Mesothelial cell of epicardium (in vitro differentiated cells): Measurements from ENCODE around the gene BAG1. TPM values are rescaled to one million over a fixed set of nuclear protein-coding genes. Genes with fewer than 3 reads are reported as not detected.

ENCODE experiments used
- DNase-seq, 2 experiments: peaks; one replicate each; pipeline ENCODE4 v3.0.0; 2021; ENCODE audit warnings: low spot score in 2 of 2; ENCODE audit not compliant: unreplicated experiment in 2 of 2
- H3K27ac Mint-ChIP-seq: 2 replicates; pipeline ENCODE4 v1.8.0; 2021; ENCODE audit warnings: mixed read lengths
- H3K27me3 Mint-ChIP-seq: 2 replicates; pipeline ENCODE4 v1.8.0; 2021; ENCODE audit warnings: low read depth, mixed read lengths
- H3K36me3 Mint-ChIP-seq: 2 replicates; pipeline ENCODE4 v1.8.0; 2021; ENCODE audit warnings: mixed read lengths
- H3K4me1 Mint-ChIP-seq: 2 replicates; pipeline ENCODE4 v1.8.0; 2021; ENCODE audit warnings: mixed read lengths
- H3K4me3 Mint-ChIP-seq: 2 replicates; pipeline ENCODE4 v1.8.0; 2021; ENCODE audit warnings: mild to moderate bottlenecking, moderate library complexity, mixed read lengths
- H3K9me3 Mint-ChIP-seq: 2 replicates; pipeline ENCODE4 v1.8.0; 2021; ENCODE audit warnings: mixed read lengths
- CTCF ChIP-seq: fragments of 200-600 bp; sonication (generic); IDR thresholded peaks from one replicate; pipeline ENCODE4 v1.5.0; 2021; ENCODE audit warnings: antibody characterized with exemption; ENCODE audit not compliant: unreplicated experiment
- total RNA-seq: library from RNA; stranded (reverse); gene quantifications from 3 replicates; pipeline ENCODE4 v1.2.1, GENCODE V29; 2021

The BAG1 gene
- total RNA-seq, 1 donor from 2014 or later, result 48.0 TPM

GRCh38 chr9:33277484-33277883 is 13.0 kb upstream of the BAG1 start:
- no peak for TF ChIP-seq CTCF
- Mint-ChIP-seq H3K4me1 (no peaks in the 10 kb centered on the region), H3K36me3 (peaks cover 36% of the 10 kb centered on the region)

GRCh38 chr9:33273972-33274328 is 9.4 kb upstream of the BAG1 start:
- no peaks in the 10 kb centered on the region for H3K27me3 Mint-ChIP-seq
- no peak for TF ChIP-seq CTCF
- H3K27ac Mint-ChIP-seq, result no peak overlapping the region
- DNase-seq, result no peak
- H3K9me3 Mint-ChIP-seq, result no peaks in the 10 kb centered on the region
- H3K4me3 Mint-ChIP-seq, result no peak overlapping the region
- peaks cover 40% of the 10 kb centered on the region for H3K36me3 Mint-ChIP-seq
- H3K4me1 Mint-ChIP-seq, result no peaks in the 10 kb centered on the region

More at GRCh38 chr9:33277484-33277883, 13.0 kb upstream of the BAG1 start:
- H3K27me3 Mint-ChIP-seq, result no peaks in the 10 kb centered on the region
- no peak overlapping the region for H3K4me3 Mint-ChIP-seq
- no peaks in the 10 kb centered on the region for H3K9me3 Mint-ChIP-seq
- no peak overlapping the region for H3K27ac Mint-ChIP-seq
- no peak for DNase-seq

GRCh38 chr9:33273266-33273971 is 8.9 kb upstream of the BAG1 start:
- peaks cover 42% of the 10 kb centered on the region for H3K36me3 Mint-ChIP-seq
- H3K4me1 Mint-ChIP-seq, result no peaks in the 10 kb centered on the region

GRCh38 chr9:33272061-33272460 is 7.6 kb upstream of the BAG1 start:
- Mint-ChIP-seq H3K27me3 (no peaks in the 10 kb centered on the region), H3K4me3 (no peak overlapping the region), H3K27ac (no peak overlapping the region), H3K4me1 (no peaks in the 10 kb centered on the region), H3K36me3 (peaks cover 36% of the 10 kb centered on the region), H3K9me3 (no peaks in the 10 kb centered on the region)
- DNase-seq, result no peak
- no peak for TF ChIP-seq CTCF

More at GRCh38 chr9:33273266-33273971, 8.9 kb upstream of the BAG1 start:
- no peak for DNase-seq
- Mint-ChIP-seq H3K4me3 (no peak overlapping the region), H3K27ac (no peak overlapping the region), H3K27me3 (no peaks in the 10 kb centered on the region), H3K9me3 (no peaks in the 10 kb centered on the region)
- no peak for TF ChIP-seq CTCF

GRCh38 chr9:33270146-33270545 is 5.6 kb upstream of the BAG1 start:
- peaks cover 13% of the 10 kb centered on the region for H3K4me1 Mint-ChIP-seq
- H3K36me3 Mint-ChIP-seq, result peaks cover 33% of the 10 kb centered on the region
- TF ChIP-seq CTCF, result no peak
- DNase-seq, result no peak
- no peak overlapping the region for H3K27ac Mint-ChIP-seq
- no peaks in the 10 kb centered on the region for H3K9me3 Mint-ChIP-seq
- H3K4me3 Mint-ChIP-seq, result no peak overlapping the region
- no peaks in the 10 kb centered on the region for H3K27me3 Mint-ChIP-seq
